ENCODE data around the gene CCDC178. TPM values are rescaled to one million over a fixed set of nuclear protein-coding genes. Genes with fewer than 3 reads are reported as not detected.

The CCDC178 gene
- total RNA-seq, 1 donor: 0.43 TPM

- peak; percentile 81 for DNase-seq (ENCODE audit: low read depth)
- no peak overlapping the region for H3K4me3 ChIP-seq (ENCODE audit: low read depth, low read length)
- no peak for TF ChIP-seq CTCF (IDR thresholded peaks at IDR 0.05; ENCODE audit: insufficient read depth, low read depth, low read length)
These were observed 519.4 kb downstream of the CCDC178 start for GRCh38 chr18:32920796-32921787.

- DNase-seq (ENCODE audit: low read depth): no peak
- no peak for TF ChIP-seq CTCF (IDR thresholded peaks at IDR 0.05; ENCODE audit: insufficient read depth, low read depth, low read length)
These were observed 520.7 kb downstream of the CCDC178 start for GRCh38 chr18:32919799-32920198.

GRCh38 chr18:32918692-32919250 lies 521.8 kb downstream of the CCDC178 start:
- no peak for TF ChIP-seq CTCF (IDR thresholded peaks at IDR 0.05; ENCODE audit: insufficient read depth, low read depth, low read length)
- no peak for DNase-seq (ENCODE audit: low read depth)
- no peak overlapping the region for H3K4me3 ChIP-seq (ENCODE audit: low read depth, low read length)

More at GRCh38 chr18:32919799-32920198, 520.7 kb downstream of the CCDC178 start:
- H3K4me3 ChIP-seq (ENCODE audit: low read depth, low read length): no peak overlapping the region

- no peak overlapping the region for H3K4me3 ChIP-seq (ENCODE audit: low read depth, low read length)
- TF ChIP-seq CTCF (IDR thresholded peaks at IDR 0.05; ENCODE audit: insufficient read depth, low read depth, low read length): no peak
- DNase-seq (ENCODE audit: low read depth): no peak
These were observed 525.0 kb downstream of the CCDC178 start for GRCh38 chr18:32915516-32915915.

- peak; percentile 13 for DNase-seq (ENCODE audit: low read depth)
- no peak overlapping the region for H3K4me3 ChIP-seq (ENCODE audit: low read depth, low read length)
- TF ChIP-seq CTCF (IDR thresholded peaks at IDR 0.05; ENCODE audit: insufficient read depth, low read depth, low read length): no peak
These were observed 528.7 kb downstream of the CCDC178 start for GRCh38 chr18:32911660-32912284.

GRCh38 chr18:32910694-32911296 lies 529.7 kb downstream of the CCDC178 start:
- no peak for TF ChIP-seq CTCF (IDR thresholded peaks at IDR 0.05; ENCODE audit: insufficient read depth, low read depth, low read length)
- no peak overlapping the region for H3K4me3 ChIP-seq (ENCODE audit: low read depth, low read length)
- DNase-seq (ENCODE audit: low read depth): no peak

Measured in fibroblast of villous mesenchyme (primary cell).